Measurements from ENCODE around the gene NT5C3B. TPM values are rescaled to one million over a fixed set of nuclear protein-coding genes. Genes with fewer than 3 reads are reported as not detected.
"Not testable (repeated sequence)": the region's sequence is repeated elsewhere in the genome, so short reads cannot be mapped to it uniquely, and the experiment has no call there.

NT5C3B gene
- total RNA-seq, 1 experiment from 2014 or later: 78.8 TPM

DNA sequence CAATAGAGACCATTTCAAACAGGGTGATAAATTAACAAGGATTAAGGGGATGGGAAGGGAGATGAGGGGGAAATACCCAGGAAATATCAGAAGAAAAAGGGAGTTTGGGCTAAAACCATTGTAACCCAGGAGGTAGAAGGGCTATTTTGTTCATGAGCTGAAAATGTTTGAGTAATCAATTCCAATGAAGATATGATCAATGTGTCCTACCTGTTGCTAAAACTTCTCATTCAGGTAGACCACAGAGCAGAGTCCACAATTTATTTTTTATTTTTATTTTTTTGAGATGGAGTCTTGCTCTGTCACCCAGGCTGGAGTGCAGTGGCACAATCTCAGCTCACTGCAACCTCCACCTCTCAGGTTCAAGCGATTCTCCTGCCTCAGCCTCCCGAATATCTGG lies 3.4 kb upstream of the NT5C3B start:
- H3K4me3 ChIP-seq (ENCODE audit: low read length); H3K9me2 ChIP-seq (replicated peaks; ENCODE audit: low read length); H3K9ac ChIP-seq (ENCODE audit: low read length); H3K4me2 ChIP-seq (ENCODE audit: low read length); H2AFZ ChIP-seq (ENCODE audit: low read length); H3K4me1 ChIP-seq (ENCODE audit: insufficient read depth, low read length); H3F3A ChIP-seq (ENCODE audit: low read length, unreplicated experiment); DNase-seq; H3K27me3 ChIP-seq (ENCODE audit: low read length); H3K27ac ChIP-seq (ENCODE audit: low read length); H3K9me3 ChIP-seq (ENCODE audit: low read length); intact Hi-C loops (cut with micrococcal nuclease); H4K20me1 ChIP-seq (ENCODE audit: low read length); POLR2A ChIA-PET (ENCODE audit: unreplicated experiment); CTCF ChIA-PET; BruUV-seq (replicated peaks); ATAC-seq; H3K36me3 ChIP-seq (ENCODE audit: low read depth, low read length): not testable (repeated sequence)
- H3K79me2 ChIP-seq (ENCODE audit: low read length): peaks cover 14% of the 10 kb centered on the region

DNA sequence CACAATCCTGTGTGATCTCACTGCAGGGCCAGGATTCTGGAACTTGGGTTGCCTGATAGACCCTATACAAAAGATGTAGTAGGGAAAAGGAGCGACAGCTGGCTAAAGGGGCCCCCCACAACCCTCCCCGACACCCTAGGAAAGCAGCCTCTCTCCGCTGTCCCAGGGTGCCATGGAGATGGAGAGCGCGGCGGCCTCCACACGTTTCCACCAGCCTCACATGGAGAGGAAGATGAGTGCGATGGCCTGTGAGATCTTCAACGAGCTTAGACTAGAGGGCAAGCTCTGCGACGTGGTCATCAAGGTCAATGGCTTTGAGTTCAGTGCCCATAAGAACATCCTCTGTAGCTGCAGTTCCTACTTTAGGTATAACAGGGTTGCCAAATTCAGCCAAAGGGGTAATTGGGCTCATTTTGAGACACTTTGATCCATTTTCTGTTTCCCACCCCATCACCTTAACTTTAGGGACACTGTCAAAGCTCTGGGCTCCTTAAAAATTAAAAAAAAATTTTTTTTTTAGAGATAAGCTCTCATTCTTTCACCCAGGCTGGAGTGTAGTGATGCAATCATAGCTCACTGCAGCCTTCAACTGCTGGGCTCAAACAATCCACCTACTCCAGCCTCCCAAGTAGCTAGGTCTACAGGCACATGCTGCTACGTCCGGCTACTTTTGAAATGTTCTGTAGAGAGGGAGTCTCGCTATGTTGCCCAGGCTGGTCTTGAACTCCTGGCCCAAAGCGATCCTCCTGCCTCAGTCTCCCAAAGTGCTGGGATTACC lies 1.9 kb upstream of the NT5C3B start, which contains the start of gene KLHL10:
Gene KLHL10 (plus strand): TSS at position 65 of the 778 bp plus-strand sequence. CDS start 108 bp downstream, at position 173.
- ChIA-PET POLR2A (ENCODE audit: unreplicated experiment) (no interaction called here), CTCF (no interaction called here)
- peaks cover 15% of the 10 kb centered on the region for H3K79me2 ChIP-seq (ENCODE audit: low read length)
- peaks cover 8% of the 10 kb centered on the region for H3K4me1 ChIP-seq (ENCODE audit: insufficient read depth, low read length)
- no peak within 1 kb of the TSS for H3K27ac ChIP-seq (ENCODE audit: low read length)
- peak within 1 kb of the TSS; percentile 81 for H3K4me2 ChIP-seq (ENCODE audit: low read length)
- H4K20me1 ChIP-seq (ENCODE audit: low read length): no peaks in the 10 kb centered on the region
- ATAC-seq (no peak), DNase-seq (no peak)
- no peaks in the 10 kb centered on the region for H3K27me3 ChIP-seq (ENCODE audit: low read length)
- intact Hi-C loops (cut with micrococcal nuclease): no loop called here
- H3K36me3 ChIP-seq (ENCODE audit: low read depth, low read length): no peaks in the 10 kb centered on the region
- no peaks in the 10 kb centered on the region for H3K9me2 ChIP-seq (replicated peaks; ENCODE audit: low read length)
- TF ChIP-seq EZH2phosphoT487 (IDR thresholded peaks at IDR 0.05; ENCODE audit: borderline replicate concordance, low read length) (no peak), EZH2 (IDR thresholded peaks at IDR 0.05; ENCODE audit: low read length, unreplicated experiment) (no peak)
- TF ChIP-seq, protein P1, sequence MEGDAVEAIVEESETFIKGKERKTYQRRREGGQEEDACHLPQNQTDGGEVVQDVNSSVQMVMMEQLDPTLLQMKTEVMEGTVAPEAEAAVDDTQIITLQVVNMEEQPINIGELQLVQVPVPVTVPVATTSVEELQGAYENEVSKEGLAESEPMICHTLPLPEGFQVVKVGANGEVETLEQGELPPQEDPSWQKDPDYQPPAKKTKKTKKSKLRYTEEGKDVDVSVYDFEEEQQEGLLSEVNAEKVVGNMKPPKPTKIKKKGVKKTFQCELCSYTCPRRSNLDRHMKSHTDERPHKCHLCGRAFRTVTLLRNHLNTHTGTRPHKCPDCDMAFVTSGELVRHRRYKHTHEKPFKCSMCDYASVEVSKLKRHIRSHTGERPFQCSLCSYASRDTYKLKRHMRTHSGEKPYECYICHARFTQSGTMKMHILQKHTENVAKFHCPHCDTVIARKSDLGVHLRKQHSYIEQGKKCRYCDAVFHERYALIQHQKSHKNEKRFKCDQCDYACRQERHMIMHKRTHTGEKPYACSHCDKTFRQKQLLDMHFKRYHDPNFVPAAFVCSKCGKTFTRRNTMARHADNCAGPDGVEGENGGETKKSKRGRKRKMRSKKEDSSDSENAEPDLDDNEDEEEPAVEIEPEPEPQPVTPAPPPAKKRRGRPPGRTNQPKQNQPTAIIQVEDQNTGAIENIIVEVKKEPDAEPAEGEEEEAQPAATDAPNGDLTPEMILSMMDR (conservative IDR thresholded peaks at IDR 0.05; ENCODE audit: low read depth, low read length): no peak
- H3K9ac ChIP-seq (ENCODE audit: low read length): no peak within 1 kb of the TSS
- H2AFZ ChIP-seq (ENCODE audit: low read length): peak within 1 kb of the TSS; percentile 74
- no peaks in the 10 kb centered on the region for H3K9me3 ChIP-seq (ENCODE audit: low read length)
- no peaks in the 10 kb centered on the region for H3F3A ChIP-seq (ENCODE audit: low read length, unreplicated experiment)
- H3K4me3 ChIP-seq (ENCODE audit: low read length): peak within 1 kb of the TSS; percentile 95; the same call in 1 of the 2 replicates
- BruUV-seq (replicated peaks): no TSS peak

DNA sequence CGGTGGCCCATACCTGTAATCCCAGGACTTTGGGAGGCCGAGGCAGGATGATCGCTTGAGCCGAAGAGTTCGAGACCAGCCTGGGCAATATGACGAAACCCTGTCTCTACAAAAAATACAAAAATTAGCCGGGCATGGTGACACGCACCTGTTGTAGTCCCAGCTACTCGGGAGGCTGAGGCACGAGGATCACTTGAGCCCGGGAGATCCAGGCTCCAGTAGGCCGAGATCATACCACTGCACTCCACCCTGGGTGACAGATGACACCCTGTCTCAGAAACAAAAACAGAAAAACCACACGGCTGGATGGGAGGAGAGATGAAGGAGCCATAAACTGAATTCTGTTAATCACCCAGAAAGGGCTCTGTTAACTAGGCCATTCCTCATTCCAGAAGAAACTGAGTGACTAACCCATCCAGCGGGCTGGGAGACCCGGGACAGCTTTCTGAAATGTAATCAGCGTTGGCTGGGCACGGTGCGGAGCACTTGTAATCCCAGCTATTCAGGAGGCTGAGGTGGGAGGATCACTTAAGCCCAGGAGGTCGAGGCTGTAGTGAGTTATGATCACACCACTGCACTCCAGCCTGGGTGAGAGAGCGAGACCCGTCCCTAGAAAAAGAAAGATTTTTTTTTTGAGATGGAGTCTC lies 641 bp upstream of the NT5C3B start:
- DNase-seq (no peak), ATAC-seq (peak; percentile 6)
- no peaks in the 10 kb centered on the region for H3K9me3 ChIP-seq (ENCODE audit: low read length)
- H3K9ac ChIP-seq (ENCODE audit: low read length): peak overlapping the region; percentile 23; the same call in 1 of the 2 replicates
- no peaks in the 10 kb centered on the region for H3K9me2 ChIP-seq (replicated peaks; ENCODE audit: low read length)
- intact Hi-C loops (cut with micrococcal nuclease): no loop called here
- peak overlapping the region; percentile 95 for H3K4me3 ChIP-seq (ENCODE audit: low read length)
- ChIA-PET CTCF (no interaction called here), POLR2A (ENCODE audit: unreplicated experiment) (no interaction called here)
- peaks cover 8% of the 10 kb centered on the region for H3K4me1 ChIP-seq (ENCODE audit: insufficient read depth, low read length)
- peaks cover 15% of the 10 kb centered on the region for H3K79me2 ChIP-seq (ENCODE audit: low read length)
- no peaks in the 10 kb centered on the region for H3K36me3 ChIP-seq (ENCODE audit: low read depth, low read length)
- BruUV-seq (replicated peaks): TSS peak; percentile 65
- TF ChIP-seq, protein P1 (conservative IDR thresholded peaks at IDR 0.05; ENCODE audit: low read depth, low read length): no peak
- TF ChIP-seq EZH2 (IDR thresholded peaks at IDR 0.05; ENCODE audit: low read length, unreplicated experiment) (no peak), EZH2phosphoT487 (IDR thresholded peaks at IDR 0.05; ENCODE audit: borderline replicate concordance, low read length) (no peak)
- H3K27me3 ChIP-seq (ENCODE audit: low read length): no peaks in the 10 kb centered on the region
- H3F3A ChIP-seq (ENCODE audit: low read length, unreplicated experiment): no peaks in the 10 kb centered on the region
- H2AFZ ChIP-seq (ENCODE audit: low read length): peak overlapping the region; percentile 74
- H4K20me1 ChIP-seq (ENCODE audit: low read length): no peaks in the 10 kb centered on the region
- H3K4me2 ChIP-seq (ENCODE audit: low read length): peak overlapping the region; percentile 81
- no peak overlapping the region for H3K27ac ChIP-seq (ENCODE audit: low read length)
